HUDEP-2 (cell line): ENCODE measurements around the gene CR1.
"Not testable (repeated sequence)": the region's sequence is repeated elsewhere in the genome, so short reads cannot be mapped to it uniquely, and the experiment has no call there.

Experiments
- DNase-seq, 76 experiments: peaks; one replicate each; lab custom pipeline; 2025; ENCODE audit not compliant: unreplicated experiment in 76 of 76; lab: John Stamatoyannopoulos, UW

The CR1 gene

DNA sequence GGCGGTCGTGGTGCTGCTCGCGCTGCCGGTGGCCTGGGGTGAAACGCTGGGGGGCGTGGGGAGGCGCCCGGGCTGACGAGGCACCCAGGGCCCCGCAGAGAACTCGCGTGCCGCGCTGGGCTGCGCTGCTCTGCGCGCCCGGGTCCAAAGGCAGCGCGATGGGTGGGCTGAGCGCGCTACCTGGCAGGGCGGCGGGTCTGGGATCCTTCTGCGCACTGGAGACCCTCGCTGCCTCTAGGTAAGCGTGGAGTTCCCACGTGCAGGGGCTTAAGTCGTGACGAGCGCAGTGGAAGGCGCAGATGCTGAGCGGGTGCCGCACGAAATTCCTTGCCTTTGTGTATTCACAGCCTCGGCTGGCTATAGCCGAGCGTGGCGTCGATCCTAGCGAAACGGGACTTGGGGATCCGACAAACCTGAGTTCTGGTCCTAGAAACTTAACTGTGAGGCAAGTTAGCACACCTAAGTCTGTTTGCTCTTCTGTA is 173.6 kb downstream of the CR1 start:
- DNase-seq = no peak

DNA sequence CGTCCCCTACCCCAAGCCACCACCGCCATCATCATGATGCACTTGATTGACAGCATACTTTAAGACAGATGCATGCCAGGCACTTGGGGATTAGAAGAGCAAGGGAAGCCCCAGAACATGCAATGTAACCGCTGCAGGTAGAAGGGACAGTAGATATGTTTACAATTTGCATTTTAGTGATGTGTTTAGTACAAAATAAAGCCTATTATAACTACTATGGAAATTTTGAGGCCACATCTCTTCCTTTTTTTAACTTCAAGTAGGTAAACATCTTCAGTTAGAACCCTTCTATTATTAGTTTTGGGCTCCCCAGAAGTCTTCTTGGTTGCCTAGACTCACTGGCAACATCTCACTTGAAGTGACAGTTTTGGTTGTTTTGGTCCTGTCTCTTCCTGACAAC is 174.2 kb downstream of the CR1 start:
- no peak for DNase-seq

DNA sequence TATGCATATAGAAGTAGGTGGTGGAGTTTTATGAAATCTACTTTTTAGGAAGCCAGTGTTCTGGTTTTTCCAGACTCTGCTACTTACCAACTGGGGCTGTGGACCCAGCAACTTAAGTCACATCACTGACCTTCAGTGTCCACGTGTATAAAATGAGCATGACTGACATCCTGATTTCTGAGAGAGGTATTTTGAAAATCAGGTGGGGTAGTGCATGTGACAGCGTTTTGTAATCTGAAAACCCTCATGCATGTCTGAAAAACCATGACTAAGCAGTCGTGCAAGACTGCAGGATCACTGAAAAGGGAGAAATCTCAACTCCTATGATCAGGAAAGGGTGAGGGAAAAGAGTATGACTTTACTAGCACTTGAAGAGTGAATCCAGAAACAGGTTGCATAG is 175.0 kb downstream of the CR1 start:
- no peak for DNase-seq

DNA sequence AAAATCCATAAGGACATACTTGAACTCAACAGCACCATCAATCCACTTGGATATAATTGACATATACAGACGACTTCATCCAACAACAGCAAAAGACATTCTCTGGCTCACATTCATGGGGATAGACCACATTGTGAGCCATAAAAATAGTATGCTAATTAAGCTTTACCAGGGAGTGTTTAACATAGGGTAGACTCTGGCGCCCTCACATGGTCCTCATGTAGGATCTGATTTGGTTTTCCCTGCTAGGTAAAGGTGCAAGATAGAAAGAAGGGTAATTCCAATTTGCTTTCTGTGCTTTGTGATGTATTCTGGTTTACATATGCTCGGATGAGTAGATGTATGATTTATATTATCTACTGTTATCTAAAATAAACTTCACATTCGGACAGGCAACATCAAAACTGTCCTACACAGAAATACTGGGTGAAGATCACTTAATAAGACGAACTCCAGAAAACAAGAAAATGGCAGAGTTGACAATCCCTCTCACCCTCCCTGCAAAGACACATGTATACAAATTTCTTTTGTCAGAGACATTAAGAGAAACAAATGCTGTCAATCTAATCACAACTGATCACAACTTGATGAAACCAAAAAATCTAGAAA is 176.7 kb downstream of the CR1 start:
- peak in 27 of 76 experiments; percentile 3 to 51 (median 19) for DNase-seq

DNA sequence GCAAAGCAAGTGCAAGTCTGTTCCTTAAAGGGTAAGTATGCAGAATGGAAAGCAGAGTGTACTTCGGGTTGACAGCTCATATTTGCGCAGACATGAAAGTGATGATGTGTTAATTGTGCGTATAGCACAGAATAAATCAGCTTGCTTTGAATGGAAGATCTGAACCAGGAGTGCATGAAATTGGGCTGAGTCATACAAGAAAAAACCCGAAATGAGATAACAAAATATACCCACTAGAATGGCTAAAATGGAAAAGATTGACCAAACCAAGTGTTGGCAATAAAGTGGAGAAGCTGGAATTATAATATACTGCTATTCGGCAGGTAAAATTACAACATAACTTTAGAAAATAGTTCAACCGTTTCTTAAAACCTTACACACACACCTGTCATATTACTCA is 177.4 kb downstream of the CR1 start:
- DNase-seq = no peak

DNA sequence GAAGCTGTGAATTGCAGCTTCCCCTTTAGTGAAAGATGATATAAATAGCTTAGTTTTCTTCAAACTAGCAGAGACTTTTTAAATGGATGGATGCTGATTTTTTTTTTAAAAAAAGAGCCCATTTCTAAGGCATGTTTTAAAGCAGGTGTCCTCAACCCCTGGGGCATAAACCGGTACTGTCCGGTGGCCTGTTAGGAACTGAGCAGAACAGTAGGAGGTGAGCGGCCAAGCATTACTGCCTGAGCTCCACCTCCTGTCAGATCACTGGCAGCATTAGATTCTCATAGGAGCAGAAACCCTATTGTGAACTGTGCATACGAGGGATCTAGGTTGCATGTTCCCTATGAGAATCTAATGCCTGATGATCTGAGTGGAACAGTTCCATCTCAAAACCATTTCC is 180.2 kb downstream of the CR1 start:
- DNase-seq = no peak

DNA sequence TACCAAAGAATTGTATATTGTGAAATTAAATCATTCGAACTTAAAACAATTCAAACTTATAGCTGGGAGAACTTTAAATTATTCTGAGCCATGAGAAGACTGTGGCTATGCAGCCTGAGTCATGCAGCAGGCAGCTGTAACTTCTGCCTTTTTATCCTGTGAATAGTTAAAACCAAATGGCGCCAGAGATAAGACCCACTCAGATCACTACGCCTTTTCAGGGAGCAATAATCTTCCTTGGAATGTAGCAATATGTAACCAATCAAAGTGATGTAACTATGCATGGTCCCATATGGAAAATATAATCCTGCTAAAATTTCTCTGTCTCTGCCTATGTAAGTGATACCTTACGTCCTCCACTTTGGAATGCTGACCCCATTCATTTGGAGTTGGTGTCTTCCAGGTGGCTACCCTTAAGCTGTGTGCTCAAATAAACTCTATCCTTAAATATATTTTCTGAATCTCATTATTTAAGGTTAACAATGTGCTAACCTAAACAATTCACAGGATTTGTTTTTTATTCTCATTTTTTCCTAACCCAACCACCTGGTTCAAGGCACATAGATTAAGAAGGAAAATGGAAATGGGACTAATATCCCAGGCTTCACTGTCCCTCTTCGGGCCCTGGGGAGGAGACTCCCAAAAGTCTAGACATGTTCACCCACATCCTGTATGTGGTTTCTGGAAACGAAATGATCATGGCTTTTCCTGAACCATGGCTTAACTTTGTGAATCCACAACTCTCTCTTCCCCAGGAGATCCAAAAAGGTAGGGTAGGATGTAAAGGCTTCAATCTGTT is 184.8 kb downstream of the CR1 start:
- DNase-seq = peak in 18 of 76 experiments; percentile 5 to 56 (median 15)

DNA sequence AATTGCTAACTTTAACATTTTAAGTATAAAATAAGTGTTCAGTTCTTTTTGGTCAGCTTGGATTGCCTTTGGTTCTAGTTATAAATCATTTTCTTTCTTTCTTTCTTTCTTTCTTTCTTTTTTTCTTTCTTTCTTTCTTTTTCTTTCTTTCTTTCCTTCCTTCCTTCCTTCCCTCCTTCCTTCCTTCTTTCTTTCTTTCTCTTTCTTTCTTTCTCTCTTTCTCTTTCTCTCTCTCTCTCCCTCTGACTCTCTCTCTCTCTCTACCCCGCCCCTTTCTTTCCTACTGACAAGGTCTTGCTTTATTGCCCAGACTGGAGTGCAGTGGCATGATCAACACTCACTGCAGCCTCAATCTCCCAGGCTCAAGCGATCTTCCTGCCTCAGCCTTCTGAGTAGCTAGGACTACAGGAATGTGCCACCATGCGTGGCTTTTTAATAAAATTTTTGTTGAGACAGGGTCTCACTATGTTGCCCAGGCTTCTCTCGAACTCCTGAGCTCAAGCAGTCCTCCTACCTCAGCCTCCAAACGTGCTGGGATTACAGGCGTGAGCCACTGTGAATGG is 187.0 kb downstream of the CR1 start:
- not testable (repeated sequence) for DNase-seq

DNA sequence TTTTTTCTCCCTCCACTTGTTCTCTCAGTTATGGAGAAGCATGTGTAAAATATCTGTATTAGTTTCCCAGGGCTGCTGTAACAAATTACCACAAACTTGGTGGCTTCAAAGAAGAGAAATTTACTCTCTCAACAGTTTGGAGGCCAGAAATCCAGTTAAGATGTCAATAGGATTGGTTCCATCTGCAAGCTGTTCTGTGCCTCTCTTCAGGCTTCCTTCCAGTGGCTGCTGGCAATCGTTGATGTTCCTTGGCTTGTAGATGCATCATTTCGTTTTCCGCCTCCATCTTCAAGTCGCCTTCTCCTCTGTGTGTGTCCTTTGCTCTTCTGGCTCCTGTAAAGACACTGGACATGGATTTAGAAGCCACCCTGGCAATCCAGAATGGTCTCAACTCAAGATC is 194.6 kb downstream of the CR1 start:
- not testable (repeated sequence) for DNase-seq

DNA sequence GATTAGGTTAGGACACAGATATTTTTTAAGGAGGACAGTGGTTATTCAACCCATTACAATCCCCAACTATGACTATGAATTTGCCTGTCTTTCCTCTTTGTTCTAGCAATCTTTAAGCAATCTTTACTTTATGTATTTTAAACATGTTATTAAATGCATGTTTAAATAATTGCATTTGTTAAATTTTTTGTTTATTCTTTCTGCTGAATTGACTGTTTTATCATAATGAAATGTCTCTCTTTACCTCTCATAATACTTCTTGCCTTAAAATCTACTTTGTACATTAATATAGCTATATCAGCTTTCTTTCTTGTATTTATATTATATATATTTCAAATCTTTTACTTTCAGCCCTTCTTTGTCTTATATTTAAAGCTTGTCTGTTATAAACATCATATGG is 195.1 kb downstream of the CR1 start:
- no peak for DNase-seq
